Measurements from ENCODE around the gene KRT38. TPM values are rescaled to one million over a fixed set of nuclear protein-coding genes. Genes with fewer than 3 reads are reported as not detected.
A peak's percentile ranks its signal among the peaks of the same experiment; 100 is the strongest.

KRT38 gene
- total and polyA plus RNA-seq, 2 experiments from 2014 or later: not detected

- TF ChIP-seq CTCF (IDR thresholded peaks at IDR 0.05; ENCODE audit: low read depth, low read length): no peak
- Histone ChIP-seq H3K4me1 (ENCODE audit: low read depth) (no peaks in the 10 kb centered on the region), H3K4me3 (no peak overlapping the region), H3K27ac (no peak overlapping the region), H3K27me3 (peaks cover 4% of the 10 kb centered on the region), H3K9me3 (ENCODE audit: low read depth) (no peaks in the 10 kb centered on the region), H3K36me3 (no peaks in the 10 kb centered on the region)
- DNase-seq (ENCODE audit: low read depth in 1 of 2, low spot score in 1 of 2): peak in 1 of 2 donors; percentile 21
Observed at GRCh38 chr17:41451154-41451728, 10.5 kb upstream of the KRT38 start.

- H3K4me3 ChIP-seq: no peak overlapping the region
- no peak for DNase-seq (ENCODE audit: low read depth in 1 of 2, low spot score in 1 of 2)
Observed at GRCh38 chr17:41449008-41449407, 8.2 kb upstream of the KRT38 start.

DNA sequence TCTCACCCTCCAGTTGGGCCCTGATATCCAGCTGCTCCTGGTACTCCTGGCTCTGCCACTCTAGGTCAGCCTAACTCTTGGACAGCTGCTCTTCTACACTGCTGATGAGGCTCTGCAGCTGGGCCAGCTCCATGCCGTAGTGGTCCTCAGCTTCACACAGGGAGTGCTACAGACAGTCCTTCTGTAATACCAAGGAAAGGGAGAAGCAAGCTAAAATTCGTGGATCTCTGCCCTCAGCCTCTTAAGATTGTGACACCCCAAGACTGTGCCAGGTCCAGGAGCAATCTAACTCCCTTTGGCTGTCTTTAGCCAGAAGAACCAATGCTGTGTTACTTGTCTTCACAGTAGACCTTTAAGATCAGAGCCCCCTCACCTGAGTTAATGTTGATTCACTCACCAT is 7.7 kb upstream of the KRT38 start:
- TF ChIP-seq CTCF (IDR thresholded peaks at IDR 0.05; ENCODE audit: low read depth, low read length): no peak
- Histone ChIP-seq H3K9me3 (ENCODE audit: low read depth) (no peaks in the 10 kb centered on the region), H3K4me3 (no peak overlapping the region), H3K27ac (no peak overlapping the region), H3K36me3 (no peaks in the 10 kb centered on the region), H3K27me3 (peaks cover 17% of the 10 kb centered on the region), H3K4me1 (ENCODE audit: low read depth) (no peaks in the 10 kb centered on the region)
- DNase-seq (ENCODE audit: low read depth in 1 of 2, low spot score in 1 of 2): peak in 1 of 2 donors; percentile 59

More at GRCh38 chr17:41449008-41449407, 8.2 kb upstream of the KRT38 start:
- no peak overlapping the region for H3K27ac ChIP-seq
- no peaks in the 10 kb centered on the region for H3K4me1 ChIP-seq (ENCODE audit: low read depth)
- TF ChIP-seq CTCF (IDR thresholded peaks at IDR 0.05; ENCODE audit: low read depth, low read length): no peak
- H3K36me3 ChIP-seq: no peaks in the 10 kb centered on the region
- no peaks in the 10 kb centered on the region for H3K9me3 ChIP-seq (ENCODE audit: low read depth)
- H3K27me3 ChIP-seq: peaks cover 11% of the 10 kb centered on the region

DNA sequence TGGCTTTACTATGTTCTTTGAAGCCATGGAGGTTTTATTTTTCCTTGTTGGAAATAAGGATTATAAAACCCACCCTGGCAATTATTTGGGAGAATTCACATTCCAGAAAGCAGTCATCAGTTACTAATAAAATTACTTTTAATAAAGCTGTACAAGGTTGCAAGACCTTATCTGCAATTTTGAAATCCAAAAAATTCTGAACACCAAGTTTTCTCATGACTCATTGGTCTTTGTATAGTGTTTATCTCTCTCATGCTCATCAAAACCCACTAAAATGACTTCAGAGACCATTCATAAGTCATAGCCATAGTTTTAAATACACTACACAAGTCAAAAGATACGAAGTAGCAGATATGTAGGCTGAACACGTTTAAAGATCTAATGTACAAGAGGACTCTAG is 6.0 kb upstream of the KRT38 start:
- H3K36me3 ChIP-seq: no peaks in the 10 kb centered on the region
- peak in 1 of 2 donors; percentile 78 for DNase-seq (ENCODE audit: low read depth in 1 of 2, low spot score in 1 of 2)
- no peak overlapping the region for H3K27ac ChIP-seq
- no peaks in the 10 kb centered on the region for H3K9me3 ChIP-seq (ENCODE audit: low read depth)
- no peaks in the 10 kb centered on the region for H3K4me1 ChIP-seq (ENCODE audit: low read depth)
- H3K4me3 ChIP-seq: no peak overlapping the region
- TF ChIP-seq CTCF (IDR thresholded peaks at IDR 0.05; ENCODE audit: low read depth, low read length): no peak
- H3K27me3 ChIP-seq: peaks cover 32% of the 10 kb centered on the region

- no peak overlapping the region for H3K27ac ChIP-seq
Observed at GRCh38 chr17:41444640-41445039, 3.9 kb upstream of the KRT38 start.

More at GRCh38 chr17:41444640-41445039, 3.9 kb upstream of the KRT38 start:
- no peaks in the 10 kb centered on the region for H3K36me3 ChIP-seq
- TF ChIP-seq CTCF (IDR thresholded peaks at IDR 0.05; ENCODE audit: low read depth, low read length): no peak
- H3K9me3 ChIP-seq (ENCODE audit: low read depth): no peaks in the 10 kb centered on the region
- peaks cover 41% of the 10 kb centered on the region for H3K27me3 ChIP-seq
- no peak overlapping the region for H3K4me3 ChIP-seq
- no peaks in the 10 kb centered on the region for H3K4me1 ChIP-seq (ENCODE audit: low read depth)
- DNase-seq (ENCODE audit: low read depth in 1 of 2, low spot score in 1 of 2): no peak
